ENCODE measurements around the gene PIK3R5. TPM values are rescaled to one million over a fixed set of nuclear protein-coding genes. Genes with fewer than 3 reads are reported as not detected.

The PIK3R5 gene
- total RNA-seq, 1 experiment from 2014 or later = 0.09 TPM

GRCh38 chr17:8880466-8880865 is 85.0 kb downstream of the PIK3R5 start:
- CTCF ChIA-PET = interaction anchor here (0.6 kb wide), 1 partner anchor 470 kb away, joined by 3 read pairs; no protein-coding TSS in a partner anchor
- POLR2A ChIA-PET (ENCODE audit: low non-redundant PET) = no interaction called here
- TF ChIP-seq EZH2 (IDR thresholded peaks at IDR 0.05; ENCODE audit: borderline replicate concordance, low read depth, low read length, poor library complexity, severe bottlenecking) = no peak
- TF ChIP-seq CTCF (conservative IDR thresholded peaks at IDR 0.05; ENCODE audit: low read depth, low read length) = no peak
- H3K27me3 ChIP-seq (replicated peaks; ENCODE audit: insufficient read depth, low read depth, low read length, poor library complexity) = no peaks in the 10 kb centered on the region
- BruUV-seq (replicated peaks) = no TSS peak
- H3K4me1 ChIP-seq (ENCODE audit: insufficient read depth, low read length, poor library complexity, severe bottlenecking) = no peaks in the 10 kb centered on the region
- intact Hi-C loops (cut with micrococcal nuclease; ENCODE audit: unreplicated experiment) = no loop called here
- H3K4me3 ChIP-seq (ENCODE audit: low read depth, low read length, poor library complexity, severe bottlenecking) = no peak overlapping the region
- DNase-seq (ENCODE audit: low spot score) = no peak
- no peak overlapping the region for H3K27ac ChIP-seq (ENCODE audit: low read depth, low read length, poor library complexity, severe bottlenecking)
- H3K9me3 ChIP-seq (ENCODE audit: low read depth, low read length, poor library complexity, severe bottlenecking) = no peaks in the 10 kb centered on the region
- H3K36me3 ChIP-seq (ENCODE audit: insufficient read depth, low read length, poor library complexity, severe bottlenecking) = no peaks in the 10 kb centered on the region

DNA sequence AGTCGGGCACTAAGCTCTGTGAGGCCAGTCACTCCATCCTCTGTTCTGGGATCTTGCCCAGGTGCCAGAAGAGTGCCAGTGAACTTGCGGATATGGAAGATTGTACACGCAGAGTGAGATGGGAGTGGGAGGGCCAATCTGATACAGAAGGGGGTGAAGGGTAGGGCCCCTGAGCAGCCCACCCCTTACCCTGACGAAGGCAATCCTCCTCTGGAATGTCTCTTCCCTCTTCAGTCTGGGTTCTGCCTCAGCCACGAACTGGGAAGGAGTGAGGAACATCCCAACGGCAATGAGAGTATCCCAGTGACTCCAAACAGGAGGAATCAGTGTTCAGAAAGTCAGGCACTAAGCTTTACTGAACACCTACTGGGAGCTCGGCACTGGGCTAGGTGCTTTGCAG is 86.1 kb downstream of the PIK3R5 start:
- Histone ChIP-seq H3K27ac (ENCODE audit: low read depth, low read length, poor library complexity, severe bottlenecking) (no peak overlapping the region), H3K4me1 (ENCODE audit: insufficient read depth, low read length, poor library complexity, severe bottlenecking) (no peaks in the 10 kb centered on the region), H3K9me3 (ENCODE audit: low read depth, low read length, poor library complexity, severe bottlenecking) (no peaks in the 10 kb centered on the region), H3K27me3 (replicated peaks; ENCODE audit: insufficient read depth, low read depth, low read length, poor library complexity) (no peaks in the 10 kb centered on the region), H3K36me3 (ENCODE audit: insufficient read depth, low read length, poor library complexity, severe bottlenecking) (no peaks in the 10 kb centered on the region), H3K4me3 (ENCODE audit: low read depth, low read length, poor library complexity, severe bottlenecking) (no peak overlapping the region)
- ChIA-PET POLR2A (ENCODE audit: low non-redundant PET) (no interaction called here), CTCF (no interaction called here)
- TF ChIP-seq EZH2 (IDR thresholded peaks at IDR 0.05; ENCODE audit: borderline replicate concordance, low read depth, low read length, poor library complexity, severe bottlenecking) (no peak), CTCF (conservative IDR thresholded peaks at IDR 0.05; ENCODE audit: low read depth, low read length) (no peak)
- DNase-seq (ENCODE audit: low spot score) = no peak
- no TSS peak for BruUV-seq (replicated peaks)
- intact Hi-C loops (cut with micrococcal nuclease; ENCODE audit: unreplicated experiment) = no loop called here

DNA sequence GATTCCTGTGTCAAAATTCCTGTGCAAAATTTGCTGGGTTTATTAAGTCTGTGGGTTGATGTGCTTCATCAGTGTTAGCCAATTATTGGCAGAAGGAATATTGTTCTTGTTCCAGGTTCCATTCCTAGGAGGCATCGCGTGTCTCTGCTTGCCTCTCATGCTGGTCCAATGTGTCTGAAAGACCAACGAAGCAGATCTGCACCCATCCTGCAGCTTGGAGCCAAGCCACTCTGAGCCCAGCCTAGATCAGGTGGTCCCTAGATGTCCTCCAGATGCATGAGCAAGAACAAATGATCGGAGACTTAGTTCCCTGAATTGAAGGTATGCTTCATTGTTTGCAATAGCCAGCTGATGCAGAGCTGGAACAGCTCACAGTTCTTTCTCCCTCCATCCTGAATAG is 87.5 kb downstream of the PIK3R5 start:
- Histone ChIP-seq H3K36me3 (ENCODE audit: insufficient read depth, low read length, poor library complexity, severe bottlenecking) (no peaks in the 10 kb centered on the region), H3K27ac (ENCODE audit: low read depth, low read length, poor library complexity, severe bottlenecking) (no peak overlapping the region), H3K9me3 (ENCODE audit: low read depth, low read length, poor library complexity, severe bottlenecking) (no peaks in the 10 kb centered on the region), H3K27me3 (replicated peaks; ENCODE audit: insufficient read depth, low read depth, low read length, poor library complexity) (no peaks in the 10 kb centered on the region), H3K4me1 (ENCODE audit: insufficient read depth, low read length, poor library complexity, severe bottlenecking) (no peaks in the 10 kb centered on the region), H3K4me3 (ENCODE audit: low read depth, low read length, poor library complexity, severe bottlenecking) (no peak overlapping the region)
- ChIA-PET POLR2A (ENCODE audit: low non-redundant PET) (no interaction called here), CTCF (no interaction called here)
- intact Hi-C loops (cut with micrococcal nuclease; ENCODE audit: unreplicated experiment) = no loop called here
- TF ChIP-seq EZH2 (IDR thresholded peaks at IDR 0.05; ENCODE audit: borderline replicate concordance, low read depth, low read length, poor library complexity, severe bottlenecking) (no peak), CTCF (conservative IDR thresholded peaks at IDR 0.05; ENCODE audit: low read depth, low read length) (no peak)
- BruUV-seq (replicated peaks) = no TSS peak
- no peak for DNase-seq (ENCODE audit: low spot score)

All from A673 (cell line).